Activated T-cell treated with anti-CD3 and anti-CD28 coated beads, Interleukin-2, amount 50 U/mL, for 72 hours (primary cell): ENCODE measurements around the gene EFHD1. TPM values are rescaled to one million over a fixed set of nuclear protein-coding genes. Genes with fewer than 3 reads are reported as not detected.
"Not testable (repeated sequence)": the region's sequence is repeated elsewhere in the genome, so short reads cannot be mapped to it uniquely, and the experiment has no call there.

Experiments
- ATAC-seq, 2 donors: fragments of 150-1000 bp; cut with Tn5 transposase; replicated peaks in 1 of 2; 2 replicates each; pipeline ENCODE4 v1.10.0; 2021; ENCODE audit warnings: moderate library complexity in 2 of 2, mild to moderate bottlenecking in 1 of 2
- DNase-seq, 2 donors: peaks; one replicate each; pipeline ENCODE4 v3.0.0; 2021 to 2022; ENCODE audit warnings: mixed read lengths in 1 of 2
- H3K27ac Mint-ChIP-seq: one replicate; pipeline ENCODE4 v1.8.0; 2022; ENCODE audit warnings: mild to moderate bottlenecking, moderate library complexity, mixed read lengths
- H3K27me3 Mint-ChIP-seq: one replicate; pipeline ENCODE4 v1.8.0; 2022; ENCODE audit warnings: low read depth, mixed read lengths
- H3K36me3 Mint-ChIP-seq, 2 donors: one replicate each; pipeline ENCODE4 v1.8.0; 2022; ENCODE audit warnings: mixed read lengths in 2 of 2, mild to moderate bottlenecking in 1 of 2; ENCODE audit not compliant: insufficient read depth in 2 of 2
- H3K4me1 Mint-ChIP-seq: one replicate; pipeline ENCODE4 v1.8.0; 2022; ENCODE audit warnings: low read depth, mixed read lengths
- H3K4me3 Mint-ChIP-seq, 2 donors: one replicate each; pipeline ENCODE4 v1.8.0; 2022; ENCODE audit warnings: mild to moderate bottlenecking in 2 of 2, mixed read lengths in 2 of 2, moderate library complexity in 2 of 2
- H3K9me3 Mint-ChIP-seq, 2 donors: one replicate each; pipeline ENCODE4 v1.8.0; 2022; ENCODE audit warnings: mixed read lengths in 2 of 2
- total RNA-seq, 2 donors: library from RNA; stranded (reverse); gene quantifications; one replicate each; pipeline ENCODE4 v1.2.3, GENCODE V29; 2022

EFHD1 gene
- total RNA-seq, 2 donors from 2014 or later = 1.0 to 1.8 TPM

GRCh38 chr2:232697059-232697806, 63.8 kb downstream of the EFHD1 start, which contains the start of gene GIGYF2:
Gene GIGYF2 (plus strand): TSS chr2:232697331. CDS start chr2:232735198, 37,867 bp downstream.
- peak within 1 kb of the TSS; percentile 96 to 99 for H3K4me3 Mint-ChIP-seq
- peak within 1 kb of the TSS; percentile 96 for H3K27ac Mint-ChIP-seq
- ATAC-seq (peak; percentile 94 to 95), DNase-seq (peak; percentile 93 to 95)
- peaks cover 3 to 12% of the 10 kb centered on the region in 2 donors for H3K36me3 Mint-ChIP-seq
- H3K9me3 Mint-ChIP-seq = peaks cover 0 to 2% of the 10 kb centered on the region in 2 donors
- H3K4me1 Mint-ChIP-seq = peaks cover 29% of the 10 kb centered on the region
- H3K27me3 Mint-ChIP-seq = no peaks in the 10 kb centered on the region

- DNase-seq = peak in 1 of 2 donors; percentile 33
- Mint-ChIP-seq H3K27me3 (no peaks in the 10 kb centered on the region), H3K4me3 (peak overlapping the region; percentile 96 to 99), H3K9me3 (peaks cover 0 to 2% of the 10 kb centered on the region in 2 donors), H3K27ac (peak overlapping the region; percentile 96), H3K4me1 (peaks cover 29% of the 10 kb centered on the region), H3K36me3 (peaks cover 3 to 12% of the 10 kb centered on the region in 2 donors)
- no peak for ATAC-seq
Measured at GRCh38 chr2:232697807-232698110, 64.4 kb downstream of the EFHD1 start.

DNA sequence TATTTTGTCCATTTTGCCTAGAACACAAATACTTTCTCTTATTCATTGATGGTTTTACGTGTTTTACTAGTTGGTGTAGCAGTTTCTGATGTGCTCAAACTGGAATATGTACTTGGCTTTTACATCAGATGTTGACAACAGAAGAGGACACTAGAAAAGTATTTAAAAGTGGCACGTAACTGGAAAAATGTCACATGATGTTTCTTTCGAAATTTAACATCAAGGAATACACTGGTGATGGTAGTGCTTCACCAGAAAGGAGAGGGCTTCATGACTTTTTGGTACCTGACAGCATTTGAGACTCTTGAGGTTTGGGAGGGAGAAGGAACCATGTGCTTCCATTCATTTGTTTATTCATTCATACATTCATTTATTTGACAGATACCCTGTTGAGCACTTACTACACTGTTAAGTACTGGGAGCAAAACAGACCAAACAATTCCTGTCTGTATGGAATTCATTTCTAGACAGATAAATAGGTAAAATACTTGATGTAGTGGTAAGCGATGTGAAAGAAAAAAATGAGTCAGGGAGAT, 65.2 kb downstream of the EFHD1 start:
- no peak for ATAC-seq
- H3K4me1 Mint-ChIP-seq = peaks cover 29% of the 10 kb centered on the region
- DNase-seq = no peak
- peaks cover 0 to 2% of the 10 kb centered on the region in 2 donors for H3K9me3 Mint-ChIP-seq
- no peaks in the 10 kb centered on the region for H3K27me3 Mint-ChIP-seq
- peaks cover 3 to 13% of the 10 kb centered on the region in 2 donors for H3K36me3 Mint-ChIP-seq
- peak overlapping the region; percentile 96 for H3K27ac Mint-ChIP-seq
- peak overlapping the region; percentile 96 to 99 for H3K4me3 Mint-ChIP-seq

DNA sequence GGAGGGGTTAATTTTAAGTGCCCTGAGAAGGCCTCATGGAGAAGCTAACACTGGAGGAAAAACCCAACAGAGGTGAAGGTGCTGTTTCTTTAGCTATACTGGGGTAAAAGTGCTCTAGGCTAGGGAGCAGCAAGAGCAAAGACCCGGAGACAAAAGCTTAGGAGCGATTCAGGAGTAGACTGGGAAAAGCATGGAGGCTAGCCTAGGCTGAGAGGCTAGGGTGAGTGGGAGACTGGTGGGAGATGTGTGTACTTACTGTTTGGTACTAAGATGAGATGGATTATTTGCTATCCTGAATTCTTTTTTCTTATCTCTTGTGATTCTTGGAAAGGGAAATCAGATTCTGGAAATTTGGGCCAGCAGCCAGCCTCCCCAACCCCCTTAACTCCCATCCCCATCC, 65.7 kb downstream of the EFHD1 start:
- H3K4me1 Mint-ChIP-seq = peaks cover 29% of the 10 kb centered on the region
- no peaks in the 10 kb centered on the region for H3K27me3 Mint-ChIP-seq
- H3K9me3 Mint-ChIP-seq = peaks cover 0 to 2% of the 10 kb centered on the region in 2 donors
- peaks cover 3 to 16% of the 10 kb centered on the region in 2 donors for H3K36me3 Mint-ChIP-seq
- no peak for DNase-seq
- peak overlapping the region; percentile 96 to 99 for H3K4me3 Mint-ChIP-seq
- peak overlapping the region; percentile 96 for H3K27ac Mint-ChIP-seq
- no peak for ATAC-seq

DNA sequence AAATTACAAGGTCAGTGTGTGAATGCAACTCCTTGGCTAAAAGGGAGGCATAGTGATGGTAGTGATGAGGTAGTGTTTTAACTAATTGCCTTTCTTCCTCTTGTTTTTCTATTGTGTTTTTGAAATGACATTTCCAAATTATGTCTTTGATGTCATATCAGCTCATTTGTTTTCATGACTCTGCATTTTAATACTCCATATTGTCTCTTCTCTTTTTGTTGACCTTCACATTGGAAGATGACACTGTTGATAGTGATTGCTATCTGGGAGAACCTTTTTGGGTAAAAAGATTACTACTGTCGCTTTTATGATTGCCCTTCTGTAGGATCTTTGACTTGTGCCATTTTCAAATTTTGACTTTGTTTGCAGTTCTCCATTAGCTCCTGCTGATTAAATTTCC, 66.8 kb downstream of the EFHD1 start:
- ATAC-seq (no peak), DNase-seq (no peak)
- Mint-ChIP-seq H3K27ac (peak overlapping the region; percentile 43), H3K9me3 (no peaks in the 10 kb centered on the region), H3K4me1 (peaks cover 29% of the 10 kb centered on the region), H3K27me3 (no peaks in the 10 kb centered on the region), H3K36me3 (peaks cover 4 to 20% of the 10 kb centered on the region in 2 donors), H3K4me3 (peak overlapping the region; percentile 96 to 99)

DNA sequence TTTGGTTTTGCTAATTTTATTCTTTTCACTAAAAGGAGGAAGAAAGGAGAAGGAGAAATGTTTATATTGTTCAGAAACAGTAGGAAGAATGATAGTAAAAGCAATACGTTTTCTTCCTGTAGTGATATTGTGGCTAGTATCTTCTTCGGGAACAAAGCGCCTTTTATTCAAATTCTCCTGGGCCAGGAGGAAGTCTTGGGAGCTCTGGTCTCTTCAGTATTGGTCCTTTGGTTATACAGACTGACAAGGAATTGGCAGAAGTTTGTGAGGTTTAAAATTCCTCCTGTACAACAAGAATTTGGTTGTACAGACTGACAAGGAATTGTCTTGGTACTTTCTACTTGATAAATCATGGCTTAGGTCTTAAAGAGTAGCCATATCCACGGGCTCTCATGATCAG, 73.7 kb downstream of the EFHD1 start:
- Mint-ChIP-seq H3K36me3 (peaks cover 2 to 14% of the 10 kb centered on the region in 2 donors), H3K27ac (no peak overlapping the region), H3K4me3 (no peak overlapping the region), H3K27me3 (no peaks in the 10 kb centered on the region), H3K4me1 (no peaks in the 10 kb centered on the region), H3K9me3 (no peaks in the 10 kb centered on the region)
- DNase-seq (no peak), ATAC-seq (no peak)

DNA sequence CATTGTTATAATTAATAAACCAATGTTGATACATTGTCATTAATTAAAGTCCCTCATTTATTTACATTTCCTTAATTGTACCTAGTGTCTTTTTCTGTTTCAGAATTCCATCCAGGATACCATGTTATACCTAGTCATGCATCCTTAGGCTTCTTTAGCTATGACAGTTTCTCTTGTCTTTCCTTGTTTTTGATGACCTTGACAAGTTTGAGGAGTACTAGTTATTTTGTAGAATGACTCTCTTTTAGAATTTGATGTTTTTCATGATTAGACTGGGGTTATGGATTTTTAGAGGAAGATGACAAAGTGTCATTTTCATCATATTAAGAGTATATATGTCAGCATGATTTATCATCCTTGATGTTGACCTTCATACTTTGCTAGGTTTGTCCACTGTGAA, 80.1 kb downstream of the EFHD1 start:
- peaks cover 0 to 2% of the 10 kb centered on the region in 2 donors for H3K9me3 Mint-ChIP-seq
- H3K4me1 Mint-ChIP-seq = peaks cover 15% of the 10 kb centered on the region
- H3K27me3 Mint-ChIP-seq = no peaks in the 10 kb centered on the region
- ATAC-seq = no peak
- no peak overlapping the region for H3K4me3 Mint-ChIP-seq
- H3K36me3 Mint-ChIP-seq = peaks cover 3 to 13% of the 10 kb centered on the region in 2 donors
- H3K27ac Mint-ChIP-seq = no peak overlapping the region
- DNase-seq = no peak

DNA sequence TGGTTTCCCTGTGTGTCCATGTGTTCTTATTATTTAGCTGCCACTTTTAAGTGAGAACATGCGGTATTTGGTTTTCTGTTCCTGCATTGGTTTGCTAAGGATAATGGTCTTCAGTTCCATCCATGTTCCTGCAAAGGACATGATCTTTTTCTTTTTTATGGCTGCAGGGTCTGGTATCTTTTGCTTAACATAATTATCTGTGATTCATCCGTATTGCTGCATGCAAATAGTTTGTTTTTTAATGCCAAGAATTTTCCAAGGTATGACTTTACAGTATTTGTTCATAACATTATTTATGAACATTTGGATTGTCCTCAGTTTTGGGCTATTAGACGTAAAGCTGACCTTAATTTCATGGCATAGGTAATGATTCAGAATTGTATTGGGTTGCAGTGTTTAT, 81.6 kb downstream of the EFHD1 start:
- Mint-ChIP-seq H3K27ac (peak overlapping the region; percentile 77), H3K4me1 (peaks cover 15% of the 10 kb centered on the region), H3K27me3 (no peaks in the 10 kb centered on the region), H3K9me3 (peaks cover 0 to 2% of the 10 kb centered on the region in 2 donors), H3K4me3 (no peak overlapping the region), H3K36me3 (peaks cover 5 to 23% of the 10 kb centered on the region in 2 donors)
- ATAC-seq (no peak), DNase-seq (no peak)

GRCh38 chr2:232720056-232720455, 86.7 kb downstream of the EFHD1 start:
- H3K27ac Mint-ChIP-seq, DNase-seq, H3K27me3 Mint-ChIP-seq, ATAC-seq, H3K4me3 Mint-ChIP-seq, H3K9me3 Mint-ChIP-seq: not testable (repeated sequence)
- peaks cover 17 to 34% of the 10 kb centered on the region in 2 donors for H3K36me3 Mint-ChIP-seq
- H3K4me1 Mint-ChIP-seq = peaks cover 24% of the 10 kb centered on the region

DNA sequence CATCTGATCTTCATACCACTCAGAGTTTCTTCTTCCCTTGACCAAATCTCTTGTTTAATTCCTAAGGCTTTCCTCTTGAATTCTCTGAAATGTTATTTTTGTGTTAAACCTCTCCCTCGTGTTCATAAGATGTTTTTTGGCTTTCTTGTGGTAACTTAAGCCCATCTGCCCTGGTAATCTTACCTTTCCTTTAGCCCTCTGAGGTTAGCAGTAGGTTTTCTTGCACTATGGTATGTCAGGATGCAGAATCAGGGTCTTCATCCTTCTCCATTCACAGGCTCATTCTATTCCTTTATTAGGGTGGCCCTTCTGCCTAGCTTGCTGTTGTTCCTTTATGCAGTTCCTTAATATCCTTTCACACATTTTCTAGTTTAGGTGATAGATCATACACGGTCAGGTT, 87.9 kb downstream of the EFHD1 start:
- H3K36me3 Mint-ChIP-seq = peaks cover 19 to 38% of the 10 kb centered on the region in 2 donors
- H3K27ac Mint-ChIP-seq = peak overlapping the region; percentile 78
- no peak for ATAC-seq
- H3K9me3 Mint-ChIP-seq = peaks cover 0 to 2% of the 10 kb centered on the region in 2 donors
- no peak for DNase-seq
- H3K27me3 Mint-ChIP-seq = no peaks in the 10 kb centered on the region
- H3K4me1 Mint-ChIP-seq = peaks cover 23% of the 10 kb centered on the region
- peak overlapping the region in 1 of 2 donors; percentile 4 for H3K4me3 Mint-ChIP-seq

DNA sequence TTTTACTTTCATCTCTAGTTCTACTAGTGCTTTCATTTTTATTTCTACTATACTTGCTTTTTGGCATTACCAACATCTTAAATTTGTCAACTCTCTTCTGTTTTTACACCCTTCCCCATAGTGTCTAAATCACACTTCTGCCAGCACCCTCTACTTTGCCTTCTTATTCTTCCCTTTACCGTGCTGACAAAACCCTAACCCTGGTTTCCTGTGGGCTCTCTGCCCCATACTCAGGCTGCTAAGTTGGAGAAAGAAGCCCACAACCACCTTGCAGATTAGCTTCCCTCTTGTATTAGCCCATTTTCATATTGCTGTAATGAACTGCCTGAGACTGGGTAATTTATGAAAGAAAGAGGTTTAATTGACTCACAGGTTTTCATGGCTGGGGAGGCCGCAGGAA, 88.5 kb downstream of the EFHD1 start:
- Mint-ChIP-seq H3K36me3 (peaks cover 19 to 35% of the 10 kb centered on the region in 2 donors), H3K4me1 (peaks cover 20% of the 10 kb centered on the region), H3K9me3 (peaks cover 0 to 2% of the 10 kb centered on the region in 2 donors), H3K27me3 (no peaks in the 10 kb centered on the region), H3K27ac (peak overlapping the region; percentile 78), H3K4me3 (peak overlapping the region in 1 of 2 donors; percentile 4)
- ATAC-seq = no peak
- DNase-seq = no peak

GRCh38 chr2:232723027-232723426, 89.6 kb downstream of the EFHD1 start:
- Mint-ChIP-seq H3K27me3 (no peaks in the 10 kb centered on the region), H3K4me3 (no peak overlapping the region), H3K27ac (no peak overlapping the region), H3K36me3 (peaks cover 16 to 35% of the 10 kb centered on the region in 2 donors), H3K4me1 (peaks cover 20% of the 10 kb centered on the region), H3K9me3 (no peaks in the 10 kb centered on the region)
- ATAC-seq (no peak), DNase-seq (no peak)

- H3K36me3 Mint-ChIP-seq = peaks cover 8 to 19% of the 10 kb centered on the region in 2 donors
- H3K9me3 Mint-ChIP-seq = no peaks in the 10 kb centered on the region
- no peak overlapping the region for H3K4me3 Mint-ChIP-seq
- H3K27me3 Mint-ChIP-seq = no peaks in the 10 kb centered on the region
- no peak overlapping the region for H3K27ac Mint-ChIP-seq
- no peaks in the 10 kb centered on the region for H3K4me1 Mint-ChIP-seq
- ATAC-seq (no peak), DNase-seq (no peak)
Measured at GRCh38 chr2:232728785-232729184, 95.4 kb downstream of the EFHD1 start.
